Measurements from ENCODE around the gene STAT6. TPM values are rescaled to one million over a fixed set of nuclear protein-coding genes. Genes with fewer than 3 reads are reported as not detected.
A peak's percentile ranks its signal among the peaks of the same experiment; 100 is the strongest.

STAT6 gene
- total RNA-seq, 1 donor from 2014 or later, result 269 TPM

- DNase-seq (no peak), ATAC-seq (peak in 1 of 2 donors; percentile 49)
- Histone ChIP-seq H3K4me3 (no peak overlapping the region), H3K27me3 (ENCODE audit: low read depth) (no peaks in the 10 kb centered on the region), H3K36me3 (peaks cover 97% of the 10 kb centered on the region), H3K9me3 (no peaks in the 10 kb centered on the region), H3K27ac (peak overlapping the region; percentile 36), H3K4me1 (peaks cover 36% of the 10 kb centered on the region)
- intact Hi-C loops (cut with DNase I), result no loop called here
- no peak for TF ChIP-seq CTCF (IDR thresholded peaks at IDR 0.05)
Measured at GRCh38 chr12:57096099-57096572, 15.0 kb downstream of the STAT6 start.

- no peak for TF ChIP-seq CTCF (IDR thresholded peaks at IDR 0.05)
- peaks cover 43% of the 10 kb centered on the region for H3K4me1 ChIP-seq
- intact Hi-C loops (cut with DNase I), result no loop called here
Measured at GRCh38 chr12:57095440-57095839, 15.7 kb downstream of the STAT6 start.

GRCh38 chr12:57094208-57095160, 16.7 kb downstream of the STAT6 start:
- H3K9me3 ChIP-seq, result no peaks in the 10 kb centered on the region
- H3K27me3 ChIP-seq (ENCODE audit: low read depth), result no peaks in the 10 kb centered on the region
- no peak for TF ChIP-seq CTCF (IDR thresholded peaks at IDR 0.05)
- H3K4me3 ChIP-seq, result no peak overlapping the region
- H3K36me3 ChIP-seq, result peaks cover 85% of the 10 kb centered on the region
- intact Hi-C loops (cut with DNase I), result no loop called here
- peaks cover 47% of the 10 kb centered on the region for H3K4me1 ChIP-seq
- H3K27ac ChIP-seq, result peak overlapping the region; percentile 53
- no peak for ATAC-seq
- DNase-seq, result no peak

More at GRCh38 chr12:57095440-57095839, 15.7 kb downstream of the STAT6 start:
- Histone ChIP-seq H3K4me3 (no peak overlapping the region), H3K27ac (no peak overlapping the region), H3K9me3 (no peaks in the 10 kb centered on the region), H3K36me3 (peaks cover 95% of the 10 kb centered on the region), H3K27me3 (ENCODE audit: low read depth) (no peaks in the 10 kb centered on the region)
- no peak for ATAC-seq
- DNase-seq, result no peak

- ATAC-seq (peak; percentile 25 to 36), DNase-seq (peak; percentile 73)
- no peak overlapping the region for H3K4me3 ChIP-seq
- H3K36me3 ChIP-seq, result peaks cover 76% of the 10 kb centered on the region
- H3K4me1 ChIP-seq, result peaks cover 47% of the 10 kb centered on the region
- TF ChIP-seq CTCF (IDR thresholded peaks at IDR 0.05), result peak; percentile 57
- no peaks in the 10 kb centered on the region for H3K9me3 ChIP-seq
- no peaks in the 10 kb centered on the region for H3K27me3 ChIP-seq (ENCODE audit: low read depth)
- peak overlapping the region; percentile 53 for H3K27ac ChIP-seq
- intact Hi-C loops (cut with DNase I), result no loop called here
Measured at GRCh38 chr12:57093415-57094207, 17.6 kb downstream of the STAT6 start.

GRCh38 chr12:57092876-57093414, 18.2 kb downstream of the STAT6 start:
- Histone ChIP-seq H3K36me3 (peaks cover 70% of the 10 kb centered on the region), H3K4me1 (peaks cover 51% of the 10 kb centered on the region), H3K27me3 (ENCODE audit: low read depth) (no peaks in the 10 kb centered on the region), H3K9me3 (no peaks in the 10 kb centered on the region), H3K4me3 (no peak overlapping the region), H3K27ac (peak overlapping the region; percentile 53)
- TF ChIP-seq CTCF (IDR thresholded peaks at IDR 0.05), result no peak
- DNase-seq (no peak), ATAC-seq (no peak)
- intact Hi-C loops (cut with DNase I), result no loop called here
